Mesenteric fat pad (tissue), 1 donor: Measurements from ENCODE around the gene TTC3. TPM values are rescaled to one million over a fixed set of nuclear protein-coding genes. Genes with fewer than 3 reads are reported as not detected.

ENCODE experiments used
- DNase-seq: peaks from one replicate; pipeline ENCODE4 v3.0.0-alpha.2; 2020; ENCODE audit warnings: low spot score
- total RNA-seq: library from RNA; stranded (reverse); fragmentation: NEBNext Ultra II Directional; extraction: Animal tissue kit (Norgen Biotek cat#: 25700); gene quantifications from one replicate; pipeline ENCODE4 v1.2.1, GENCODE V29; 2021
- donor health status: DM: yes; HTN: yes; CAD: no.

The TTC3 gene
- total RNA-seq, 1 donor from 2014 or later = 141 TPM

GRCh38 chr21:37223804-37224345, 150.8 kb downstream of the TTC3 start:
- DNase-seq = peak; percentile 24

- peak; percentile 71 for DNase-seq
Observed at GRCh38 chr21:37224861-37225839, 152.1 kb downstream of the TTC3 start.

GRCh38 chr21:37226041-37226920, 153.2 kb downstream of the TTC3 start:
- DNase-seq = peak; percentile 65

GRCh38 chr21:37227071-37228002, 154.3 kb downstream of the TTC3 start:
- DNase-seq = peak; percentile 80

- no peak for DNase-seq
Observed at GRCh38 chr21:37228003-37228400, 154.9 kb downstream of the TTC3 start.

GRCh38 chr21:37230632-37231248, 157.7 kb downstream of the TTC3 start:
- peak; percentile 60 for DNase-seq

- peak; percentile 77 for DNase-seq
Observed at GRCh38 chr21:37231249-37231645, 158.2 kb downstream of the TTC3 start.

GRCh38 chr21:37231671-37232070, 158.6 kb downstream of the TTC3 start:
- DNase-seq = no peak

GRCh38 chr21:37232274-37233018, 159.4 kb downstream of the TTC3 start:
- no peak for DNase-seq

GRCh38 chr21:37233551-37234146, 160.6 kb downstream of the TTC3 start:
- no peak for DNase-seq

GRCh38 chr21:37237346-37237745, 164.3 kb downstream of the TTC3 start:
- no peak for DNase-seq

- no peak for DNase-seq
Observed at GRCh38 chr21:37237764-37238163, 164.7 kb downstream of the TTC3 start.

- no peak for DNase-seq
Observed at GRCh38 chr21:37240978-37241377, 167.9 kb downstream of the TTC3 start.

GRCh38 chr21:37241426-37241825, 168.4 kb downstream of the TTC3 start:
- no peak for DNase-seq

GRCh38 chr21:37243961-37244360, 170.9 kb downstream of the TTC3 start:
- no peak for DNase-seq

- no peak for DNase-seq
Observed at GRCh38 chr21:37244501-37245095, 171.5 kb downstream of the TTC3 start.

GRCh38 chr21:37245151-37245550, 172.1 kb downstream of the TTC3 start:
- DNase-seq = no peak

- no peak for DNase-seq
Observed at GRCh38 chr21:37248298-37248697, 175.2 kb downstream of the TTC3 start.
